Endothelial cell of umbilical vein (primary cell): ENCODE measurements around the gene NRCAM. TPM values are rescaled to one million over a fixed set of nuclear protein-coding genes. Genes with fewer than 3 reads are reported as not detected.

Source experiments
- BruUV-seq: library from RNA; stranded (reverse); fragments of 400-500 nt; replicated peaks from 2 replicates; lab custom pipeline; 2021; lab: Mats Ljungman, UMichigan
- CTCF ChIA-PET: fragments of 300-600, 350-600 bp; sonication (Branson Sonifier 250); formaldehyde crosslinking; loops from one replicate; lab custom pipeline; 2021; ENCODE audit warnings: antibody characterized with exemption, inconsistent platforms; lab: Charles Lee
- POLR2A ChIA-PET: fragments of 300-600, 350-600 bp; sonication (Branson Sonifier 250); formaldehyde crosslinking; loops from one replicate; lab custom pipeline; 2021; ENCODE audit warnings: antibody characterized with exemption, inconsistent platforms; lab: Charles Lee
- DNase-seq: peaks from one replicate; pipeline ENCODE4 v3.0.0-alpha.2; 2011; ENCODE audit warnings: low read depth, low spot score
- FAIRE-seq: peaks from 2 replicates; lab custom pipeline; 2011; peaks lifted over from hg19 to GRCh38; lab: Jason Lieb, UNC
- H2AFZ ChIP-seq: 2 replicates; pipeline ENCODE4 v1.6.0; 2012; ENCODE audit warnings: low read depth, low read length, control low read depth, inconsistent platforms
- H3K27ac ChIP-seq: 2 replicates; pipeline ENCODE4 v1.5.1; 2011; ENCODE audit warnings: low read depth, mild to moderate bottlenecking, control low read depth, low read length, moderate library complexity; ENCODE audit not compliant: insufficient read depth
- H3K27me3 ChIP-seq, 2 experiments: 2 replicates each; pipeline versions ENCODE4 v1.6.0 to v1.6.1; 2011; ENCODE audit warnings: low read length in 2 of 2, mixed read lengths in 1 of 2; ENCODE audit not compliant: control insufficient read depth in 2 of 2, insufficient read depth in 2 of 2
- H3K36me3 ChIP-seq, 2 experiments: 2 replicates in 1 of 2; 3 replicates in 1 of 2; pipeline ENCODE4 v1.5.1; 2011; ENCODE audit warnings: low read length in 2 of 2, mild to moderate bottlenecking in 1 of 2, moderate library complexity in 1 of 2; ENCODE audit not compliant: control insufficient read depth in 2 of 2, insufficient read depth in 2 of 2; ENCODE audit errors: extremely low read depth in 1 of 2
- H3K4me1 ChIP-seq: 3 replicates; pipeline ENCODE4 v1.5.1; 2011; ENCODE audit warnings: mild to moderate bottlenecking, low read length; ENCODE audit not compliant: control insufficient read depth, insufficient read depth; ENCODE audit errors: extremely low read depth
- H3K4me2 ChIP-seq: 2 replicates; pipeline ENCODE4 v1.6.1; 2011; ENCODE audit warnings: low read length, control low read depth, mixed read lengths; ENCODE audit not compliant: insufficient read depth
- H3K4me3 ChIP-seq, 3 experiments: fragments of 200-600 bp in 1 of 3; sonication (generic), shearing (Covaris generic) in 1 of 3; replicated peaks in 1 of 3; 2 replicates each; pipeline ENCODE4 v1.5.1; 2011 to 2016; ENCODE audit warnings: control low read depth in 3 of 3, low read length in 3 of 3, mild to moderate bottlenecking in 2 of 3, inconsistent platforms in 1 of 3, low read depth in 1 of 3, moderate library complexity in 1 of 3; ENCODE audit not compliant: insufficient read depth in 1 of 3
- H3K79me2 ChIP-seq: 2 replicates; pipeline ENCODE4 v1.6.0; 2012; ENCODE audit warnings: low read length, inconsistent platforms; ENCODE audit not compliant: control insufficient read depth, insufficient read depth
- H3K9ac ChIP-seq: replicated peaks from 2 replicates; pipeline ENCODE3; 2011; ENCODE audit warnings: low read length, control low read depth; ENCODE audit not compliant: insufficient read depth; ENCODE audit errors: extremely low read depth
- H3K9me1 ChIP-seq: replicated peaks from 3 replicates; pipeline ENCODE4 v1.6.0; 2011; ENCODE audit warnings: mild to moderate bottlenecking, low read length; ENCODE audit not compliant: control insufficient read depth, insufficient read depth; ENCODE audit errors: extremely low read depth
- H3K9me3 ChIP-seq: replicated peaks from 2 replicates; pipeline ENCODE4 v1.5.1; 2012; ENCODE audit warnings: low read length, inconsistent platforms; ENCODE audit not compliant: control insufficient read depth, insufficient read depth
- H4K20me1 ChIP-seq: replicated peaks from 2 replicates; pipeline ENCODE3; 2011; ENCODE audit warnings: mild to moderate bottlenecking, low read length; ENCODE audit not compliant: control insufficient read depth, insufficient read depth; ENCODE audit errors: extremely low read depth
- EZH2 ChIP-seq: IDR thresholded peaks from 2 replicates; pipeline ENCODE4 v1.6.1; 2012; ENCODE audit warnings: borderline replicate concordance, low read depth, mild to moderate bottlenecking, moderate library complexity, low read length, inconsistent platforms; ENCODE audit not compliant: severe bottlenecking
- FOS ChIP-seq: IDR thresholded peaks from 2 replicates; pipeline ENCODE4 v1.6.1; 2011; ENCODE audit warnings: mild to moderate bottlenecking, low read length, moderate library complexity, borderline replicate concordance; ENCODE audit not compliant: insufficient read depth
- GATA2 ChIP-seq: IDR thresholded peaks from 2 replicates; pipeline ENCODE4 v1.7.0; 2011; ENCODE audit warnings: low read depth, mild to moderate bottlenecking, moderate library complexity, mixed read lengths, low read length; ENCODE audit not compliant: insufficient read length, insufficient read depth
- JUN ChIP-seq: IDR thresholded peaks from 2 replicates; pipeline ENCODE4 v1.6.1; 2011; ENCODE audit warnings: borderline replicate concordance, low read depth; ENCODE audit not compliant: insufficient read length, insufficient read depth
- MYC ChIP-seq: IDR thresholded peaks from one replicate; pipeline ENCODE4 v1.6.1; 2011; ENCODE audit warnings: mild to moderate bottlenecking, low read depth, low read length
- POLR2A ChIP-seq: IDR thresholded peaks from 2 replicates; pipeline ENCODE4 v1.6.1; 2012; ENCODE audit warnings: low read depth, mild to moderate bottlenecking, control low read depth, low read length
- POLR2AphosphoS5 ChIP-seq: IDR thresholded peaks from 2 replicates; pipeline ENCODE4 v1.6.1; 2012; ENCODE audit warnings: low read depth, mild to moderate bottlenecking, control low read depth, low read length, moderate library complexity; ENCODE audit not compliant: insufficient read depth
- dilution Hi-C: fragments of 300-500 bp; cut with MboI; formaldehyde crosslinking; loops from one replicate; pipeline ENCODE4 v1.15.0; 2019; ENCODE audit warnings: low sequenced_read_pairs; ENCODE audit not compliant: extremely low pct_ligation_motif_present
- intact Hi-C: fragments of 100-400 bp; cut with micrococcal nuclease; formaldehyde crosslinking; loops from one replicate; pipeline ENCODE4 v1.10.0; 2022
- polyA plus RNA-seq, 4 experiments: library from polyadenylated mRNA; depleted of rRNA in 3 of 4; stranded (reverse) in 3 of 4; unstranded in 1 of 4; fragments of >200 nt; gene quantifications; 2 replicates each; pipeline versions ENCODE4 v1.2.1 to v1.2.3, GENCODE V29; 2011 to 2012; ENCODE audit warnings: missing spikeins in 1 of 4
- total RNA-seq: library from RNA; stranded (reverse); gene quantifications from 2 replicates; pipeline ENCODE4 v1.2.3, GENCODE V29; 2021
- TF ChIP-seq, protein P1 (sequence below), 2 donors: IDR thresholded peaks; 1 replicate in 1 of 2; 2 replicates in 1 of 2; pipeline ENCODE4 v1.5.1; 2011; ENCODE audit warnings: low read length in 2 of 2, mild to moderate bottlenecking in 2 of 2, moderate library complexity in 2 of 2, control low read depth in 1 of 2, inconsistent platforms in 1 of 2, low read depth in 1 of 2; ENCODE audit not compliant: insufficient read depth in 1 of 2; ENCODE audit errors: extremely low read depth in 1 of 2
- TF ChIP-seq, protein P2 (sequence below): IDR thresholded peaks from 2 replicates; pipeline ENCODE4 v1.6.1; 2011; ENCODE audit not compliant: insufficient read depth, insufficient read length

Gene NRCAM
- total and polyA plus RNA-seq, 2 donors (not counting 3 experiments of a cell fraction or from before 2014, with no cell fraction given), result 26.0 to 47.6 TPM

DNA sequence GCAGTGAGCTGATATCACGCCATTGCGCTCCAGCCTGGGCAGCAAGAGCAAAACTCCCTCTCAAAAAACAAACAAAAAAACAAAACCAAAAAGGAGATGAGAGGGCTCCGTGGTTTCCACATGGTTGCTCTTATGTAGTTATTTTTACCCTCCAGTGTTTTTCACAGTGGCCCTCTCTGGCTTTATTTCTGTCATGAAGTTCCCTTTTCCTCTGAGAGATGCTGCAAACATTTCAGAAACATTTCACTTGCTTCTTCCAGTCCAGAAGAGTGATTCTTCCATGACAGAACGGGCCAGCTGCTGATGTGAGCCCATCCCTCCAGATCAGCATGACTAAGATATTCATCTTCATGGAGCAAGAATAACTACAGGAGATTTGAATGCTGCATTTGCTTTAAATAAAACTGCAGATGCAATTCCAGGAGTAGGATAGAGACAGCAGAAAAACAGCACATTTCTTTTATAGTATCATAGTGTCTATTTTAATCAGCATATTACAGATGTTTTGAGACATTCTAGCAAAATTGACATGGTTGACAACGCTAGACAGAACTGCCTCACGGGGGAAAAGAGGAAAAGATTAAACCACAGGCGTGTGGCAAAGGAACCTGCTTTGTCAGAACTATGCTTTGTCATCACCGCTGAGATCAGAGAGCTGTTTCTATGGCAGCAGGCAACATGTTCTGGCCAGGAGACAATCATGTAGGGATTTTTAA is 40.3 kb downstream of the NRCAM start:
- intact Hi-C loops (loop anchor here (1.0 kb wide), 1 partner anchor 235 kb away; no protein-coding TSS in a partner anchor), dilution Hi-C loops (no loop called here)
- DNase-seq (peak; percentile 77), FAIRE-seq (peak; percentile 86)
- peak overlapping the region; percentile 88 for H3K27ac ChIP-seq
- no peaks in the 10 kb centered on the region for H3K9me3 ChIP-seq
- POLR2A ChIA-PET, result no interaction called here
- peak; percentile 52 for TF ChIP-seq FOS
- no peak for TF ChIP-seq POLR2AphosphoS5
- TF ChIP-seq GATA2, result peak; percentile 40
- TF ChIP-seq POLR2A, result no peak
- no peaks in the 10 kb centered on the region for H3K36me3 ChIP-seq
- no TSS peak for BruUV-seq
- CTCF ChIA-PET, result no interaction called here
- peaks cover 65% of the 10 kb centered on the region for H3K4me1 ChIP-seq
- H3K79me2 ChIP-seq, result peaks cover 48% of the 10 kb centered on the region
- peak overlapping the region; percentile 52 for H3K9ac ChIP-seq
- H3K4me2 ChIP-seq, result peak overlapping the region; percentile 43
- no peak overlapping the region for H3K4me3 ChIP-seq
- H2AFZ ChIP-seq, result no peak overlapping the region
- no peaks in the 10 kb centered on the region for H3K27me3 ChIP-seq
- no peaks in the 10 kb centered on the region for H4K20me1 ChIP-seq
- H3K9me1 ChIP-seq, result no peaks in the 10 kb centered on the region

DNA sequence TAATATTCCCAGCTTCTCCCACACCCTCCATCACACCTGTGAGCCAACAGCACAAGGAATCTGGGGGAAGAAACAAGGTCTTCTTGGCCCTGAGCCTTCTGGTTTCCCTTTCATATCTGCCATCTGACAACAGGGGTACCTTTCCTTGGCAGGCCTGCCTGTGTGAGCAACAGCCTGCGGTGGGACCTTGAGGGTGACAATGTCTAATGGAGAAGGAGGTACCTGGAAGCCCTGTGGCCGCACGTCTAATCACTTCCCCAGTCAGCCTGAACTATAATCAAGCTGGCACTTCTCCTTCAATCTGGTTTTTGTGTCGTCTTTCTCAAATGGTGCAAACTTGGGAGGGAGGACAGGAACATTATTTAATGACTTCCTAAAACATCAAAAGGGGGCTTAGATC is 41.2 kb downstream of the NRCAM start:
- no peaks in the 10 kb centered on the region for H3K27me3 ChIP-seq
- POLR2A ChIA-PET, result no interaction called here
- FAIRE-seq (no peak), DNase-seq (no peak)
- H4K20me1 ChIP-seq, result no peaks in the 10 kb centered on the region
- intact Hi-C loops, result no loop called here
- dilution Hi-C loops, result no loop called here
- no peaks in the 10 kb centered on the region for H3K9me3 ChIP-seq
- BruUV-seq, result no TSS peak
- no peak overlapping the region for H3K9ac ChIP-seq
- peaks cover 48% of the 10 kb centered on the region for H3K79me2 ChIP-seq
- no peak overlapping the region for H3K4me2 ChIP-seq
- peaks cover 57% of the 10 kb centered on the region for H3K4me1 ChIP-seq
- H3K27ac ChIP-seq, result peak overlapping the region; percentile 88
- no peaks in the 10 kb centered on the region for H3K9me1 ChIP-seq
- CTCF ChIA-PET, result no interaction called here
- no peak overlapping the region for H2AFZ ChIP-seq
- TF ChIP-seq POLR2AphosphoS5, result no peak
- TF ChIP-seq JUN, result no peak
- no peak for TF ChIP-seq POLR2A
- no peak for TF ChIP-seq MYC
- TF ChIP-seq, protein P1, sequence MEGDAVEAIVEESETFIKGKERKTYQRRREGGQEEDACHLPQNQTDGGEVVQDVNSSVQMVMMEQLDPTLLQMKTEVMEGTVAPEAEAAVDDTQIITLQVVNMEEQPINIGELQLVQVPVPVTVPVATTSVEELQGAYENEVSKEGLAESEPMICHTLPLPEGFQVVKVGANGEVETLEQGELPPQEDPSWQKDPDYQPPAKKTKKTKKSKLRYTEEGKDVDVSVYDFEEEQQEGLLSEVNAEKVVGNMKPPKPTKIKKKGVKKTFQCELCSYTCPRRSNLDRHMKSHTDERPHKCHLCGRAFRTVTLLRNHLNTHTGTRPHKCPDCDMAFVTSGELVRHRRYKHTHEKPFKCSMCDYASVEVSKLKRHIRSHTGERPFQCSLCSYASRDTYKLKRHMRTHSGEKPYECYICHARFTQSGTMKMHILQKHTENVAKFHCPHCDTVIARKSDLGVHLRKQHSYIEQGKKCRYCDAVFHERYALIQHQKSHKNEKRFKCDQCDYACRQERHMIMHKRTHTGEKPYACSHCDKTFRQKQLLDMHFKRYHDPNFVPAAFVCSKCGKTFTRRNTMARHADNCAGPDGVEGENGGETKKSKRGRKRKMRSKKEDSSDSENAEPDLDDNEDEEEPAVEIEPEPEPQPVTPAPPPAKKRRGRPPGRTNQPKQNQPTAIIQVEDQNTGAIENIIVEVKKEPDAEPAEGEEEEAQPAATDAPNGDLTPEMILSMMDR (IDR thresholded peaks at IDR 0.05; ENCODE audit: extremely low read depth in 1 of 2, insufficient read depth in 1 of 2, low read depth in 1 of 2, low read length in 2 of 2), result no peak
- TF ChIP-seq, protein P2, sequence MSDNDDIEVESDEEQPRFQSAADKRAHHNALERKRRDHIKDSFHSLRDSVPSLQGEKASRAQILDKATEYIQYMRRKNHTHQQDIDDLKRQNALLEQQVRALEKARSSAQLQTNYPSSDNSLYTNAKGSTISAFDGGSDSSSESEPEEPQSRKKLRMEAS, result no peak
- TF ChIP-seq FOS, result no peak
- TF ChIP-seq GATA2, result no peak
- no peak for TF ChIP-seq EZH2
- H3K4me3 ChIP-seq, result no peak overlapping the region
- H3K36me3 ChIP-seq, result no peaks in the 10 kb centered on the region
